ENCODE measurements around the gene RAB40C. TPM values are rescaled to one million over a fixed set of nuclear protein-coding genes. Genes with fewer than 3 reads are reported as not detected.

The RAB40C gene
- total RNA-seq, 1 experiment from 2014 or later, result 22.5 TPM

DNA sequence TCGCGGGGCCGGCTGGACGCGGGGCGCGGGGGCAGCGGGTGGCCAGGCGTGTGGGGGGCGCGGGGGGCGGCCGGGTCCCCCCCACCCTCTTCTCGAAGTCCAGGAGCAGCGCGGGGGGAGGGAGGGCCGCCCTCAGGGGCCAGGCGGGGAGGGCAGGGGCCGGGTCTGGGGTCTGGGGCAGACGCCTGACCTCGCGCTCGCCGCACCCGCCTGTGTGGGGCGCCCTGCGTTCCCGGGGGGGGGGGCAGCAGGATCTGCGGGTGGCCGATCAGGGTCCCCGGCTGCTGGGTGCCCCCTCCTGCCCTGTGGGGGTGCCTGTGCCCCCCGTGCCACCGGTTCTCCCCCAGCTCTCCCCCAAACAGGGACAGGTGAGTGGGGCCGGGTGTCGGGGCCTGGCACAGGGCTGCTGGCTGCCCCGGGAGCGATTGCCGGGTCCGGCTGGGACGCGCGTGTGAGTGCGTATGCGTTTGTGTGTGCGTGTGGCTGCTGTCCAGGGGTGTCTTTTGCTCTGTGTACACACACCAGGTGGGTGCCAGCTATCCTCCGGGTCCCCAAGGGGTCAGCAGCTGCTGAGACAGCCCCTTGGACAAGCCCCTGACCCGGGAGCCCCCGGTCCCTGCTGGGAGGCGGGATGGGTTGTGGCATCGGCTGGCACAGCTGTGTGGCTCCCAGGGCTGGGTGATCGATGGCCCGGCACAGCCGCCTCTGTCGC, 29.0 kb upstream of the RAB40C start (continued):
- TF ChIP-seq TEAD4 (CRISPR knock-in tag; IDR thresholded peaks at IDR 0.05), result no peak
- TF ChIP-seq KAT7 (CRISPR knock-in tag; IDR thresholded peaks at IDR 0.05; ENCODE audit: borderline replicate concordance), result no peak
- TF ChIP-seq ZNF396 (CRISPR knock-in tag; IDR thresholded peaks at IDR 0.05; ENCODE audit: borderline replicate concordance), result no peak
- TF ChIP-seq, protein P1, sequence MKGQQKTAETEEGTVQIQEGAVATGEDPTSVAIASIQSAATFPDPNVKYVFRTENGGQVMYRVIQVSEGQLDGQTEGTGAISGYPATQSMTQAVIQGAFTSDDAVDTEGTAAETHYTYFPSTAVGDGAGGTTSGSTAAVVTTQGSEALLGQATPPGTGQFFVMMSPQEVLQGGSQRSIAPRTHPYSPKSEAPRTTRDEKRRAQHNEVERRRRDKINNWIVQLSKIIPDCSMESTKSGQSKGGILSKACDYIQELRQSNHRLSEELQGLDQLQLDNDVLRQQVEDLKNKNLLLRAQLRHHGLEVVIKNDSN (CRISPR knock-in tag; IDR thresholded peaks at IDR 0.05), result no peak
- TF ChIP-seq NR2C2 (CRISPR knock-in tag; IDR thresholded peaks at IDR 0.05), result no peak
- TF ChIP-seq SP1 (CRISPR knock-in tag; conservative IDR thresholded peaks at IDR 0.05), result no peak

DNA sequence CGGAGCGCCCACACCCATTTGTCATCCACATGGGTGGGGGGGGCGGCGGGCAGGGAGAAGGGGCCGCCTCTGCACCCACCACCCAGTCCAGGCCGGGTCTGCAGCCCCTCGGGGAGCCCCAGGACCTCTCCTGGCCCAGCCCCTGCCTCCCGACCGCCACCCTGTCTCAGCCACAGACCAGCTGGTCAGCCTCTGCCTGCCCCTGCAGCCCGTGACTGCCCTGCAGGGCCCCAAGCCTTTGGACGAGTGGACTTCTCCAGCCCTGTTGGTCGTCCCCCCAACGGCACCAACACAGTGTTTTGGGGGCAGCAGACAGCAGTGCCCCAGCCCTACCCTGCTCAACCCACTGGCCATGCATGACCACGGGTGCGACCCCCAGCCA, 28.5 kb upstream of the RAB40C start:
- H3K27me3 Mint-ChIP-seq (ENCODE audit: low read depth), result peaks cover 29% of the 10 kb centered on the region
- no peak for TF ChIP-seq RORB (CRISPR knock-in tag; IDR thresholded peaks at IDR 0.05)
- TF ChIP-seq GABPB1 (CRISPR knock-in tag; IDR thresholded peaks at IDR 0.05), result no peak
- no peak overlapping the region for H3K4me3 Mint-ChIP-seq
- POLR2A ChIA-PET, result no interaction called here
- ATAC-seq, result no peak
- CTCF ChIA-PET, result no interaction called here
- no peaks in the 10 kb centered on the region for H3K9me3 Mint-ChIP-seq
- no peaks in the 10 kb centered on the region for H3K36me3 Mint-ChIP-seq
- no peak overlapping the region for H3K27ac Mint-ChIP-seq
- DNase-seq (ENCODE audit: low spot score), result no peak
- peaks cover 4% of the 10 kb centered on the region for H3K4me1 Mint-ChIP-seq

DNA sequence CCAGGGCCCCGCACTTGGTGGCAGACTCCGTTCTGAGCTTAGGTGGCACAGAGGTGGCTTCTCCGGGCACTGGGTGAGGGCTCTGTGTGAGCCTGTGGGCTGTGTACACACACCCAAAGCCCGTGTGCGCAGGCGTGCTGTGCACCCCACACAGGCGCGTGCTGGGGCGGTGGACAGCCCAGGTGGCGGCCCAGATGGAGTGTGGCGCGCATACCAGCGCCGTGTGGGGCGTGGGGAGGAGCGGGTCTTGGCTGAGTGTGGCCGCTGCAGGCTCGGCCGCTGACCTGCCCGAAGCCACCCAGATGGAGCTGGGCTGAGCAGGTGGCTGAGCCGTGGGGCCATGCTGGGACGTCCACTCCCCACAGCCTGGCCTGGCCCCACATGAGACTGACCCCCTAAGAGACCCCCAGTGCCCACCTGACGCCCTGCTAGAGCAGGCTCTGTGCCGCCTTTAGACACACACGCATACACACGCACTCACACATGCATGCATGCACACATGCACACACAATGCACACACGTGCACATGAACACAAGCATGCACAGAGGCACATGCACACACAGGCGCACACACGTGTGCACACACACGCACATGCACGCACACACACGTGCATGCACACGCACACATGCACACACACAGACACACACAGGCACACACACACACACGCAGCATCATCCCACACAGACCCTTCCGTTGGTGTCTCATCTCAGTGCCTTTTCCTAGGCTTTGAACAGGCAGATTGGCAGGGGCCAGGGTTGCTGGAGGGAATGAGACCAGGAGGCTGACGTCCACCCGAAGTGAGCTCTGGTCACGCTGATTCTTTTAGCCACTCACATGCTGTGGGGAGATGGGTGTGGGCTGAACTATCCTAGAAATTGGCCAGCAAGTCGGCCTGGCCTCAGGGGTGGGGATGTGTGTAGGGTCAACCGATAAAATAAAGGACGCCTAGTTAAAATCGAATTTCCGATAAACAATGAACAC, 27.6 kb upstream of the RAB40C start:
- CTCF ChIA-PET, result interaction anchor here (1.4 kb wide), 1 partner anchor 17 kb away, joined by 6 read pairs; no protein-coding TSS in a partner anchor
- DNase-seq (ENCODE audit: low spot score) (no peak), ATAC-seq (no peak)
- POLR2A ChIA-PET, result no interaction called here
- peaks cover 29% of the 10 kb centered on the region for H3K27me3 Mint-ChIP-seq (ENCODE audit: low read depth)
- TF ChIP-seq FOXK1 (CRISPR knock-in tag; IDR thresholded peaks at IDR 0.05) (no peak), SMAD4 (CRISPR knock-in tag; IDR thresholded peaks at IDR 0.05) (no peak), KAT7 (CRISPR knock-in tag; IDR thresholded peaks at IDR 0.05; ENCODE audit: borderline replicate concordance) (no peak), ZNF138 (CRISPR knock-in tag; conservative IDR thresholded peaks at IDR 0.05) (no peak), NR2C2 (CRISPR knock-in tag; IDR thresholded peaks at IDR 0.05) (no peak), CBFB (CRISPR knock-in tag; IDR thresholded peaks at IDR 0.05; ENCODE audit: low read depth) (no peak)
- TF ChIP-seq, protein P2, sequence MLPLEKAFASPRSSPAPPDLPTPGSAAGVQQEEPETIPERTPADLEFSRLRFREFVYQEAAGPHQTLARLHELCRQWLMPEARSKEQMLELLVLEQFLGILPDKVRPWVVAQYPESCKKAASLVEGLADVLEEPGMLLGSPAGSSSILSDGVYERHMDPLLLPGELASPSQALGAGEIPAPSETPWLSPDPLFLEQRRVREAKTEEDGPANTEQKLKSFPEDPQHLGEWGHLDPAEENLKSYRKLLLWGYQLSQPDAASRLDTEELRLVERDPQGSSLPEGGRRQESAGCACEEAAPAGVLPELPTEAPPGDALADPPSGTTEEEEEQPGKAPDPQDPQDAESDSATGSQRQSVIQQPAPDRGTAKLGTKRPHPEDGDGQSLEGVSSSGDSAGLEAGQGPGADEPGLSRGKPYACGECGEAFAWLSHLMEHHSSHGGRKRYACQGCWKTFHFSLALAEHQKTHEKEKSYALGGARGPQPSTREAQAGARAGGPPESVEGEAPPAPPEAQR (CRISPR knock-in tag; IDR thresholded peaks at IDR 0.05), result no peak
- H3K27ac Mint-ChIP-seq, result peak overlapping the region; percentile 9; the same call in 1 of the 2 replicates
- H3K36me3 Mint-ChIP-seq, result no peaks in the 10 kb centered on the region
- H3K4me1 Mint-ChIP-seq, result peaks cover 12% of the 10 kb centered on the region
- H3K4me3 Mint-ChIP-seq, result no peak overlapping the region; the same call in 1 of the 2 replicates
- no peaks in the 10 kb centered on the region for H3K9me3 Mint-ChIP-seq

DNA sequence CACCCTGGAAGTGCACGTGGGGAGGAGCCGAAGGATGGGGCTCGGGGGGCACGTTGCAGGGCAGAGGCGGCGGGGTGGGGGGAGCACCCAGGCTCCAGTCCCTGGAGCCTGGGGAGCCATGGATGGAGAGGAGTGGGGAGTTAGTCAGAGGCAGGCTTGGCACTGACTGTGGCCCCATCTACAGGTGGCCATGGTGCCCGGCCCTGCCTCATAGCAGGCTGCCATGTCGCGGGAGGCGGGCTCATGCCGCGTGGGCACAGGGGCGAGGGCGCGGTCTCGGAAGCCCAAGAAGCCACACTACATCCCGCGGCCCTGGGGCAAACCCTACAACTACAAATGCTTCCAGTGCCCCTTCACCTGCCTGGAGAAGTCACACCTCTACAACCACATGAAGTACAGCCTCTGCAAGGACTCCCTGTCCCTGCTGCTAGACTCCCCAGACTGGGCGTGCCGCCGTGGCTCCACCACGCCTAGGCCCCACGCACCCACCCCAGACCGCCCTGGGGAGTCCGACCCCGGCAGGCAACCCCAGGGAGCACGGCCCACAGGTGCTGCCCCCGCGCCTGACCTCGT, 26.7 kb upstream of the RAB40C start:
- ChIA-PET POLR2A (no interaction called here), CTCF (interaction anchor here (1.4 kb wide), 1 partner anchor 16 kb away, joined by 6 read pairs; no protein-coding TSS in a partner anchor)
- H3K27me3 Mint-ChIP-seq (ENCODE audit: low read depth), result peaks cover 29% of the 10 kb centered on the region
- TF ChIP-seq TEAD4 (CRISPR knock-in tag; IDR thresholded peaks at IDR 0.05), result no peak
- no peak for TF ChIP-seq GABPB1 (CRISPR knock-in tag; IDR thresholded peaks at IDR 0.05)
- TF ChIP-seq, protein P3, sequence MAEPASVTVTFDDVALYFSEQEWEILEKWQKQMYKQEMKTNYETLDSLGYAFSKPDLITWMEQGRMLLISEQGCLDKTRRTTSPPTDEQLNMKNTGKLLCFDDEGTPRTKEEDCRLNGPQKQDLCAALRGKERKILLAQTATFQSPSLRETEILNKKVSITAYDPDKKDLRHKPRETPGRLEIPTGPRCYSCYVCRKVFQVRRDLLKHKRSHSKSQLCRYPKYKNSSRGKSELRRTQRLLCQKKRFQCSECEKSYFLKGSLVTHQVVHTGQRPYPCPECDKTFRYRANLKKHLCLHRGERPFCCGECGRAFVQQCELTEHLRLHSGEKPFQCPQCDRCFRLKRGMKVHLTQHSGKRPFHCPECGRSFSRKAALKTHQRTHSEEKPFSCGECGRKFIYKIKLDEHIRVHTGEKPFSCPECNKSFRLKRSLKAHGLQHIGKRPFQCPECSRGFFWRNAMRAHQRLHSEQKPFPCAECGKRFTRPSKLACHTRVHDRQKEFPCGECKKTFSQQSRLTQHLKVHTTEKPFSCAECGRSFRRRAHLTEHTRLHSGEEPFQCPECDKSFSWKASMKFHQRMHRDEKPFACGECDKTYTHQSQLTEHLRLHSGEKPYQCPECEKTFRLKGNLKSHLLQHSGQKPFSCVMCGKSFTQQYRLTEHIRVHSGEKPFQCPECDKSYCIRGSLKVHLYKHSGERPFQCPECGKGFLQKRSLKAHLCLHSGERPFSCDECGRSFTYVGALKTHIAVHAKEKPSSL (CRISPR knock-in tag; conservative IDR thresholded peaks at IDR 0.05), result no peak
- TF ChIP-seq, protein P4, sequence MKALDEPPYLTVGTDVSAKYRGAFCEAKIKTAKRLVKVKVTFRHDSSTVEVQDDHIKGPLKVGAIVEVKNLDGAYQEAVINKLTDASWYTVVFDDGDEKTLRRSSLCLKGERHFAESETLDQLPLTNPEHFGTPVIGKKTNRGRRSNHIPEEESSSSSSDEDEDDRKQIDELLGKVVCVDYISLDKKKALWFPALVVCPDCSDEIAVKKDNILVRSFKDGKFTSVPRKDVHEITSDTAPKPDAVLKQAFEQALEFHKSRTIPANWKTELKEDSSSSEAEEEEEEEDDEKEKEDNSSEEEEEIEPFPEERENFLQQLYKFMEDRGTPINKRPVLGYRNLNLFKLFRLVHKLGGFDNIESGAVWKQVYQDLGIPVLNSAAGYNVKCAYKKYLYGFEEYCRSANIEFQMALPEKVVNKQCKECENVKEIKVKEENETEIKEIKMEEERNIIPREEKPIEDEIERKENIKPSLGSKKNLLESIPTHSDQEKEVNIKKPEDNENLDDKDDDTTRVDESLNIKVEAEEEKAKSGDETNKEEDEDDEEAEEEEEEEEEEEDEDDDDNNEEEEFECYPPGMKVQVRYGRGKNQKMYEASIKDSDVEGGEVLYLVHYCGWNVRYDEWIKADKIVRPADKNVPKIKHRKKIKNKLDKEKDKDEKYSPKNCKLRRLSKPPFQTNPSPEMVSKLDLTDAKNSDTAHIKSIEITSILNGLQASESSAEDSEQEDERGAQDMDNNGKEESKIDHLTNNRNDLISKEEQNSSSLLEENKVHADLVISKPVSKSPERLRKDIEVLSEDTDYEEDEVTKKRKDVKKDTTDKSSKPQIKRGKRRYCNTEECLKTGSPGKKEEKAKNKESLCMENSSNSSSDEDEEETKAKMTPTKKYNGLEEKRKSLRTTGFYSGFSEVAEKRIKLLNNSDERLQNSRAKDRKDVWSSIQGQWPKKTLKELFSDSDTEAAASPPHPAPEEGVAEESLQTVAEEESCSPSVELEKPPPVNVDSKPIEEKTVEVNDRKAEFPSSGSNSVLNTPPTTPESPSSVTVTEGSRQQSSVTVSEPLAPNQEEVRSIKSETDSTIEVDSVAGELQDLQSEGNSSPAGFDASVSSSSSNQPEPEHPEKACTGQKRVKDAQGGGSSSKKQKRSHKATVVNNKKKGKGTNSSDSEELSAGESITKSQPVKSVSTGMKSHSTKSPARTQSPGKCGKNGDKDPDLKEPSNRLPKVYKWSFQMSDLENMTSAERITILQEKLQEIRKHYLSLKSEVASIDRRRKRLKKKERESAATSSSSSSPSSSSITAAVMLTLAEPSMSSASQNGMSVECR (CRISPR knock-in tag; IDR thresholded peaks at IDR 0.05; ENCODE audit: borderline replicate concordance), result no peak
- TF ChIP-seq ZNF317 (CRISPR knock-in tag; IDR thresholded peaks at IDR 0.05; ENCODE audit: borderline replicate concordance, low read depth), result no peak
- no peak for TF ChIP-seq ZNF396 (CRISPR knock-in tag; IDR thresholded peaks at IDR 0.05; ENCODE audit: borderline replicate concordance)
- no peak for TF ChIP-seq NR3C1 (CRISPR knock-in tag; conservative IDR thresholded peaks at IDR 0.05; ENCODE audit: low read depth)
- no peak for ATAC-seq
- no peaks in the 10 kb centered on the region for H3K9me3 Mint-ChIP-seq
- no peak overlapping the region for H3K4me3 Mint-ChIP-seq
- H3K4me1 Mint-ChIP-seq, result peaks cover 12% of the 10 kb centered on the region
- no peak for DNase-seq (ENCODE audit: low spot score)
- no peaks in the 10 kb centered on the region for H3K36me3 Mint-ChIP-seq
- H3K27ac Mint-ChIP-seq, result no peak overlapping the region

Measured in WTC11 (cell line).